ENCODE measurements around the gene FUCA2.
"Not testable (repeated sequence)": the region's sequence is repeated elsewhere in the genome, so short reads cannot be mapped to it uniquely, and the experiment has no call there.

The FUCA2 gene

GRCh38 chr6:143536461-143536865, 24.9 kb upstream of the FUCA2 start:
- DNase-seq, result peak; percentile 55

- no peak for DNase-seq
These were observed 23.7 kb upstream of the FUCA2 start for GRCh38 chr6:143535189-143535614.

- no peak for DNase-seq
These were observed 20.4 kb upstream of the FUCA2 start for GRCh38 chr6:143531720-143532499.

- DNase-seq, result no peak
These were observed 17.6 kb upstream of the FUCA2 start for GRCh38 chr6:143529095-143529494.

GRCh38 chr6:143528164-143528811, 16.8 kb upstream of the FUCA2 start:
- peak; percentile 36 for DNase-seq

- DNase-seq, result no peak
These were observed 16.2 kb upstream of the FUCA2 start for GRCh38 chr6:143527677-143528076.

GRCh38 chr6:143525356-143525755, 13.8 kb upstream of the FUCA2 start:
- no peak for DNase-seq

- no peak for DNase-seq
These were observed 10.6 kb upstream of the FUCA2 start for GRCh38 chr6:143522039-143522600.

GRCh38 chr6:143517447-143517773, 5.9 kb upstream of the FUCA2 start:
- no peak for DNase-seq

GRCh38 chr6:143516690-143517446, 5.3 kb upstream of the FUCA2 start:
- DNase-seq, result no peak

- DNase-seq, result no peak
These were observed 4.3 kb upstream of the FUCA2 start for GRCh38 chr6:143515766-143516355.

- DNase-seq, result no peak
These were observed 3.7 kb upstream of the FUCA2 start for GRCh38 chr6:143515061-143515760.

- peak; percentile 63 for DNase-seq
These were observed 1.9 kb upstream of the FUCA2 start for GRCh38 chr6:143513410-143513809.

GRCh38 chr6:143510326-143510725, 1.2 kb downstream of the FUCA2 start:
- not testable (repeated sequence) for DNase-seq

- DNase-seq, result no peak
These were observed 4.0 kb downstream of the FUCA2 start for GRCh38 chr6:143507358-143508145.

GRCh38 chr6:143506620-143507019, 4.9 kb downstream of the FUCA2 start:
- DNase-seq, result no peak

GRCh38 chr6:143506199-143506598, 5.3 kb downstream of the FUCA2 start:
- DNase-seq, result no peak

GRCh38 chr6:143505537-143505936, 6.0 kb downstream of the FUCA2 start:
- DNase-seq, result no peak

GRCh38 chr6:143505111-143505510, 6.4 kb downstream of the FUCA2 start:
- DNase-seq, result no peak

GRCh38 chr6:143504369-143504768, 7.2 kb downstream of the FUCA2 start:
- no peak for DNase-seq

- DNase-seq, result no peak
These were observed 9.7 kb downstream of the FUCA2 start for GRCh38 chr6:143501851-143502250.

GRCh38 chr6:143498428-143498827, 13.1 kb downstream of the FUCA2 start:
- DNase-seq, result peak; percentile 23

Data from CD4-positive, alpha-beta T cell treated with Interleukin-21 for 1 hour (primary cell).